ENCODE results near the gene CDH4.

GRCh38 chr20:61701802-61702201 lies 449.7 kb downstream of the CDH4 start:
- no peak for TF ChIP-seq JUN (IDR thresholded peaks at IDR 0.05; ENCODE audit: borderline replicate concordance, insufficient read depth, insufficient read length, low read depth)
- TF ChIP-seq CTCF (IDR thresholded peaks at IDR 0.05; ENCODE audit: extremely low read depth in 1 of 2, insufficient read depth in 1 of 2, low read depth in 1 of 2, low read length in 2 of 2), result no peak
- TF ChIP-seq POLR2A (IDR thresholded peaks at IDR 0.05; ENCODE audit: low read depth, low read length), result no peak

All from endothelial cell of umbilical vein (primary cell).